Islet of Langerhans (tissue), 1 donor: ENCODE measurements around the gene SCAPER.
"Not testable (repeated sequence)": the region's sequence is repeated elsewhere in the genome, so short reads cannot be mapped to it uniquely, and the experiment has no call there.

Experiments used
- FAIRE-seq: peaks from one replicate; lab custom pipeline; 2011; peaks lifted over from hg19 to GRCh38; lab: Jason Lieb, UNC

SCAPER gene

GRCh38 chr15:76313175-76313567 is 592.0 kb downstream of the SCAPER start:
- not testable (repeated sequence) for FAIRE-seq

GRCh38 chr15:76312540-76313174 is 592.5 kb downstream of the SCAPER start:
- FAIRE-seq = no peak

GRCh38 chr15:76311100-76311953 is 593.8 kb downstream of the SCAPER start, which contains the start of gene ETFA:
Gene ETFA, minus strand, starts transcription at chr15:76311469. Its CDS starts 81 bp downstream, at chr15:76311388.
- FAIRE-seq = no peak

- FAIRE-seq = no peak
Observed at GRCh38 chr15:76310475-76311099, 594.6 kb downstream of the SCAPER start.

GRCh38 chr15:76309601-76310330 is 595.4 kb downstream of the SCAPER start:
- no peak for FAIRE-seq

GRCh38 chr15:76303909-76304308 is 601.2 kb downstream of the SCAPER start:
- FAIRE-seq = no peak

- no peak for FAIRE-seq
Observed at GRCh38 chr15:76299786-76300185, 605.4 kb downstream of the SCAPER start.

GRCh38 chr15:76298986-76299385 is 606.2 kb downstream of the SCAPER start:
- no peak for FAIRE-seq

- FAIRE-seq = not testable (repeated sequence)
Observed at GRCh38 chr15:76297951-76298350, 607.2 kb downstream of the SCAPER start.
